HG02981 (cell line): ENCODE measurements around the gene STAT2.
"Not testable (repeated sequence)": the region's sequence is repeated elsewhere in the genome, so short reads cannot be mapped to it uniquely, and the experiment has no call there.

ENCODE experiments used
- ATAC-seq: cut with Tn5 transposase; IDR thresholded peaks from one replicate; pipeline ENCODE4 v1.9.1; 2021; ENCODE audit warnings: mild to moderate bottlenecking, moderate library complexity; ENCODE audit not compliant: unreplicated experiment

The STAT2 gene

GRCh38 chr12:56362130-56363059 lies 2.5 kb upstream of the STAT2 start, which contains the start of gene APOF:
Gene APOF (minus strand): TSS chr12:56362857. CDS start chr12:56362745, 112 bp downstream.
- ATAC-seq = no peak

GRCh38 chr12:56361487-56362129 lies 1.7 kb upstream of the STAT2 start:
- ATAC-seq = no peak

GRCh38 chr12:56358836-56359532 lies 923 bp downstream of the STAT2 start:
- no peak for ATAC-seq

- ATAC-seq = no peak
Measured at GRCh38 chr12:56351325-56351724, 8.6 kb downstream of the STAT2 start.

GRCh38 chr12:56350662-56351061 lies 9.2 kb downstream of the STAT2 start:
- no peak for ATAC-seq

GRCh38 chr12:56348776-56349175 lies 11.1 kb downstream of the STAT2 start:
- no peak for ATAC-seq

GRCh38 chr12:56347255-56347654 lies 12.7 kb downstream of the STAT2 start:
- not testable (repeated sequence) for ATAC-seq

- ATAC-seq = no peak
Measured at GRCh38 chr12:56346675-56347074, 13.2 kb downstream of the STAT2 start.

GRCh38 chr12:56342290-56342689 lies 17.6 kb downstream of the STAT2 start:
- ATAC-seq = not testable (repeated sequence)

GRCh38 chr12:56341616-56342015 lies 18.3 kb downstream of the STAT2 start:
- ATAC-seq = no peak

- ATAC-seq = no peak
Measured at GRCh38 chr12:56339158-56339422, 20.8 kb downstream of the STAT2 start.

GRCh38 chr12:56338308-56339157 lies 21.4 kb downstream of the STAT2 start, which contains the start of gene IL23A:
Gene IL23A (plus strand): TSS chr12:56338884. CDS start chr12:56339045, 161 bp downstream.
- peak; percentile 31 for ATAC-seq

- ATAC-seq = no peak
Measured at GRCh38 chr12:56337753-56338251, 22.1 kb downstream of the STAT2 start.

- ATAC-seq = no peak
Measured at GRCh38 chr12:56336361-56337167, 23.3 kb downstream of the STAT2 start.

- ATAC-seq = not testable (repeated sequence)
Measured at GRCh38 chr12:56335527-56335926, 24.4 kb downstream of the STAT2 start.

GRCh38 chr12:56334490-56334793 lies 25.5 kb downstream of the STAT2 start:
- ATAC-seq = no peak

GRCh38 chr12:56333679-56334489 lies 26.0 kb downstream of the STAT2 start, which contains the start of gene PAN2:
Gene PAN2 (minus strand): TSS chr12:56334000. CDS start chr12:56333094, 906 bp downstream.
- peak; percentile 93 for ATAC-seq

- ATAC-seq = no peak
Measured at GRCh38 chr12:56333197-56333678, 26.7 kb downstream of the STAT2 start.
